ENCODE data around the gene SLC17A2.

SLC17A2 gene

DNA sequence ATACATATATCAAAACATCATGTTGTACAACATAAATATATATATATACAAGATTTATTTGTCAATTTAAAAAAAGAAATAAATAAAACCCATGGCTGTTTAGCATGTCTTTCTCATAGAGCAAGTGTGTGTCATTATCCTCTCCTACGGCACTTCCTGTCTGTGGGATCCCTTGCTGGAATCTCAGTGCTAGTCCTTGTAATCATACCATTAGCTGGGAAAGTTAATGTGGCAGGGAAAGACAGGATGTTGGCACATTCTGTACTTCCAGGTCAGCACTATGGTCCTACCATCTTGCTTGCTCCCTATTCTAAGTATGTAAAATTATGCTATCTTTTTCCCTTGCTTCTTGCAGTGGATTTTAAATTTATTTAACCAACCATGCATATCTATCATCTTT is 47.0 kb downstream of the SLC17A2 start:
- DNase-seq (ENCODE audit: low read depth): no peak

GRCh38 chr6:25882051-25882496 is 48.4 kb downstream of the SLC17A2 start:
- no peak for DNase-seq (ENCODE audit: low read depth)

DNA sequence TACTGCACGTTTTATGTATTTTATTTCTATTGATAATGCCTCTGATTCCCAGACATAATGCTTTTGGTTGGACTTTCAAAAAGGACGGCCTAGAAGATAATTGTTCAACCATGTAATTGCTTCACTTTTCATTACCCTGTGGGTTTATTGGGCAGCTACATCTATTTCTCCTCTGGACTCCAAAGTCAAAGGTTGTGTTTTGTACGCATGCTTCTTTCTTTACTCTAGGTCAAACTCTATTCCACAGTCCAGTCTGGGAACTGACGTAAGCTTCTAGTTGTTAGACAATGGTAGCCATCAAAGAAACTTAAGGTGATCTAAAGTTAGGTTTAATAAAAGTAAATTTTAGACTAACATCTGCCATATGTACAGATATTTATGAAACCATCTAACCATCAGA is 49.9 kb downstream of the SLC17A2 start:
- no peak for DNase-seq (ENCODE audit: low read depth)

GRCh38 chr6:25878721-25879322 is 51.7 kb downstream of the SLC17A2 start:
- DNase-seq (ENCODE audit: low read depth): no peak

DNA sequence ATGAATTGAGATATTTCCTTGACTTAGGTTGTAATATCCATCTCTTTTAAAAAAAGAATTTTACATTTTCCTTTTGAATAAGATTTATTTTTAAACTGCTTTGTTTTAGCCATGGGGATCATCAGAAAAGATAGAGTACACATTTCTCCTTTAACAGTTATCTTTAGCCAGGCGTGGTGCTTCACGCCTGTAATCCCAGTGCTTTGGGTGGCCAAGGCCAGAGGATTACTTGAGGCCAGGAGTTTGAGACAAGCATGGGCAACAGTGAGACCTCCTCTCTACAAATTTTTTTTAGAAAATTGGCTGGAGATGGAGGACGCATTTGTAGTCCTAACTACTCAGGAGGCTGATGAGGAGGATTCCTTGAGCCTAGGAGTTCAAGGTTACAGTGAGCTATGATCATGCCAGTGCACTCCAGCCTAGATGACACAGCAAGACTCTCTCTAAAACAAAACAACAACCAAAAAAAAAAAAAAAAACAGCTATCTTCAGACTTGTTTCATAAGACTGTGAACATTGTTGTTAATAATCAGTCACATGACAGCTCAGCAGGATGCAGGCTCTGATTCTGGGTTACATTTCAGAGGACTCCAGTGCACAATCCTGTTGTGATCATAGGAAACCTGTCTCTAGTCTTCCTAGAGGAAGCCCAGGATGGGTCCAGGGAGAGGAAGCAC is 54.4 kb downstream of the SLC17A2 start:
- DNase-seq (ENCODE audit: low read depth): no peak

DNA sequence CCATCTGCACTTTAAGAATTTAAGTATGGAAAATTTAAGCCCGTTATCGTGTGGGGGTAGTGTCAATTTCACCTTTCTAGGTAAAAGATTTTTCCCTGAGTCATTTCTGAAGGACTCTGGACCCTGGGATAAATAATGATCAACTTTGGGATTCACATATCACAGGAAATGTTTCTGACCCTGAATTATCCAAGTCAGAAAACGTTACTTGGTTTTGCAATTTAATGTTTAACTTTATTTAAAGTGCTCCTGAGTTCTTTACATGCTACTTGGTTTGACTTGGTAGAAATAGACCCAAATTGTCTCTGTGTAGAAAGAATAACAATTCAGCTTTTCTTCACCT is 55.0 kb downstream of the SLC17A2 start:
- DNase-seq (ENCODE audit: low read depth): no peak

DNA sequence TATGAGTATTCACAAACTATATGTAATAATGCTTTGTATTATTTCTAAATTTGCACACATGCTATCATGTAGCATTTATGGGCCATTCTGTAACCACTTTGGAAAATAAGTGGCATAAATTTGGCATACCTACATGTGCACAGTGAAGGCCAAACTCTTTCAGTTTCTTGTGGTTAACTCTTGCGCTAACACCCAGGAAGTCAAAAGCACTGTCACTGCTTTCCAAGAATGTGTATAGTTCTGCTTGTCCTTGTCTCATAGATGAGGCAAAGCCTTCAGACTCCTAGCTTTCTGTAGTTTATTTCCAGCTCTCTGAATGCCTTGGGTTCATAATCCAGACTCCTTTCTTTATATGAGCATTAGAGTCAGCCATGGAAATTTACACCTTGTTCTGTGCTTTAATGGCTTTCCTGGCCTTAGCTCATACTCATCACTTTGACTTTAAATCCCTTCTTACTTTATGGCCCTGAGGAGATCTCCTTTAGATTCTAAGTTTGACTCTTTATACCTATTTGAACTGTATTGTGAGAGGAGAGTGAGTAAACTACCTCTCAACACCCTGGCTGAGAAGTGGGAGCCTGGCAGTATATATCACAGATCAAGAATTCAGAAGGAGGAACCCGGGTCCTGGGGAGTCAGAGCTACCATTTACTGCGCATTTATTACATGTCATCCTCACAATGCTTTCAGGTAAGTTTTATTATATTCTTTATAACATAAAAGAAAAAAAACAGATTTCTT is 55.5 kb downstream of the SLC17A2 start:
- no peak for DNase-seq (ENCODE audit: low read depth)

- no peak for DNase-seq (ENCODE audit: low read depth)
Measured at GRCh38 chr6:25874118-25874517, 56.4 kb downstream of the SLC17A2 start, which contains the start of gene SLC17A3. Gene SLC17A3 (minus strand): TSS chr6:25874243. CDS start chr6:25868387, 5,856 bp downstream.

DNA sequence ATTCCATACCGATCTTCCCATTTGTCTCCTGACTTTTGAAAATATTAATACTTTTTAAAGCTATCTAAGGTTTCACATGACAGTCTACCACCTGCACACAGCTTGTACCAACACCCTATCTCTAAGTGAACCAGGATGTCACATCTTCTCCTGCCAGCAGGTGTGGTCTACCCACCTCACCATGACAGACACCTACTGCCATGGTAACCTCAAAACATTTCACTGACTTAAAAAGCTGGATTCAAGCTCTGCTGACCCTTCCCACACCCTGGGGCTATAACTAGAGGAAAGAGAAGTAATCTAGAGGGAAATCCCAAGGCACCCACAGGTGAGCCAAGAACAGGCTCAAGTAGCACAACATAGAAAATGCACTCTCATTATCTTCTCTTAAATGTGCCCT is 57.7 kb downstream of the SLC17A2 start:
- DNase-seq (ENCODE audit: low read depth): no peak

DNA sequence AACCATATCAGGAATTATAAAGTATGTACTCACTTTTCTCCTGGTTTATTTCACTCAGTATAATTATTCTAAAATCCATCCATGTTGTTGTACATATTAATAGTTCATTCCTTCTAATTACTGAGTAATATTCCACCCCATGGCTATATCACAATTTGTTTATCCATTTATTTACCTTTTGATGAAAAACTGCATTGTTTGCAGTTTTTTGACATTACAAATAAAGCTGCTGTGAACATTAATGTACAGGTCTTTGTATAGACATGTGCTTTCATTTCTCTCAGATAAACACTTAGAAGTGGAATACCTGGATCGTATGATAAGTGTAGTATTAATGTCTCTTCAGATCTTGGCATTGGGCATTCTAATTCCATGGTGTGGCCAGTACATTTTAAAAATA is 60.7 kb downstream of the SLC17A2 start:
- no peak for DNase-seq (ENCODE audit: low read depth)

- DNase-seq (ENCODE audit: low read depth): no peak
Measured at GRCh38 chr6:25868436-25869183, 61.9 kb downstream of the SLC17A2 start.

- DNase-seq (ENCODE audit: low read depth): peak; percentile 29
Measured at GRCh38 chr6:25866011-25866410, 64.5 kb downstream of the SLC17A2 start.

GRCh38 chr6:25863360-25863759 is 67.1 kb downstream of the SLC17A2 start:
- DNase-seq (ENCODE audit: low read depth): no peak

Measured in CMK (cell line).